HG03558 (cell line): Measurements from ENCODE around the gene ZNF81.
"Not testable (repeated sequence)": the region's sequence is repeated elsewhere in the genome, so short reads cannot be mapped to it uniquely, and the experiment has no call there.

Experiments
- ATAC-seq: cut with Tn5 transposase; IDR thresholded peaks from one replicate; pipeline ENCODE4 v1.9.1; 2021; ENCODE audit warnings: moderate number of reproducible peaks; ENCODE audit not compliant: unreplicated experiment; ENCODE audit errors: extremely low read depth

ZNF81 gene

GRCh38 chrX:47836164-47837072 is at the start of gene ZNF81:
Gene ZNF81, plus strand, starts transcription at chrX:47836902. Its CDS starts 9,366 bp downstream, at chrX:47846268.
- peak; percentile 76 for ATAC-seq

GRCh38 chrX:47796433-47796906 is 40.2 kb upstream of the ZNF81 start:
- ATAC-seq, result no peak

DNA sequence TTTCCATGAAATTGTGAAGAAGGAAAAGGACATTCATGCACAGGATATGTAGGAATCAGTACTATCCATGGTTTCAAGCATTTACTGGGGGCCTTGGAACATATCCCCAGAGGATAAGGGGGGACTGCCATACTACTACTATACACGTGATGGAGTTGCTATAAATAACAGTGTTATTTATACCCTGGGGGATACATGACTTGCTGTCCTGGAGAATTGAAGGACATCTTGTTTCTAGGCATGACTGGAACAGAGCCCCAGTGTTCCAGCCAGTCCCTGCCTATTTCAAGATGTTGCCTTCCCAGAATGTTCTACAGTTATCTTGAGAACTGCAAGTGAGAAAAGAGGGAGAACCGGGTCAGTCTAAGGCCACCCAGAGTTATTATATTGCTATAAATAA is 39.6 kb upstream of the ZNF81 start:
- ATAC-seq, result no peak

DNA sequence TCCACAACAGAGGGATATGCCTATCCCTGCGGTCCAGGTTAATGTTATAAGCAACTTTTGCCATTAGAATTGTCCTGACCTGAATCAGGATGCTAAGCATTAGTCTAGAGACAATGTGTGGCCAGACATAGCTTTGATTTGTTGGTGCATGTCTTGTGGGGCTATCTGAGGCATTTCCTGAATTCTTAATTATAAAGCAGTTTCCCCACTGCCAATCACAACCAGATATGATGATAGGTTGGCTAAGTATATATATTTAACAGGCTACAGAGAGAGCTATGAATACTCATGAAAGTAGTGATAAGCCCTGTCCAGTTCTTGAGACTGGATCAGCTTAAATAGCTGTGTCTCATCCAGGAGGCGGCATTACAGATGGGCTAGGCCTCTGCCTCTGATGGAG is 37.8 kb upstream of the ZNF81 start:
- no peak for ATAC-seq

DNA sequence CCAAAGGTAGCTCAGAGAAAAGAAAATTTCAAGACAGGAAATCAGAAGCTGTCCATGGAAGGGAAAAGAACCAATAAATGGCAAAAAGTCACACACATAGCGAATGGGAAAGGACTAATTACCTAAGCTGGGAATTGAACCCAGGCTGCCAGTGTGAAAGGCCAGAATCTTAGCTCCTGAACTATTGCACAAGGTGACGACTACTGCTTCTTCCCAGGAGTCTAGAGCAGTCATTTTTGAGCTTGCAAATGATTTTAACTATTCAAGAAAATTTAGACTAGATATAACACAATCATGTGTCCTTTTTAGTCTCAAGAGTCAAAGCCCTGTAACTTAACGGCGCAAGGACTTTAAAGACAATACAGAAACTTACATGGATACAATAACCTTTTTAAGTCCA is 34.1 kb upstream of the ZNF81 start:
- no peak for ATAC-seq

DNA sequence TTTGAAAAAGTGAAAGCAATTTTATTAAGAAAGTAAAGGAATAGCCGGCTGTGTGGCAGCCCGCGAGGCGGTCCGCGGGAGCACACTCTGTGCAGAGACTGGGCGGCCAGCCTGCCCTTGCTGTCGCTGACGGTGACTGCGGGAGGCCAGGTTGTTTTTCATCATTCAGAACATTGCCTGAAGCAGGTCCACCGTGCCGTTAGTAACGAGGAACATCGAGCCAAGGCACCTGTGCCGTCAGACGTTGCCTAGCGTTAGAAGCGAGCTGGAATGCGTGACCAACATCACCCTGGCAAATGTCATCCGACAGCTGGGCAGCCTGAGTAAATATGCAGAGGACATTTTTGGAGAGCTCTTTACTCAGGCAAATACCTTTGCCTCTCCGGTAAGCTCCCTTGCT is 33.6 kb upstream of the ZNF81 start:
- not testable (repeated sequence) for ATAC-seq

GRCh38 chrX:47804315-47804714 is 32.4 kb upstream of the ZNF81 start:
- ATAC-seq, result no peak

- not testable (repeated sequence) for ATAC-seq
Observed at GRCh38 chrX:47805844-47806243, 30.9 kb upstream of the ZNF81 start.

DNA sequence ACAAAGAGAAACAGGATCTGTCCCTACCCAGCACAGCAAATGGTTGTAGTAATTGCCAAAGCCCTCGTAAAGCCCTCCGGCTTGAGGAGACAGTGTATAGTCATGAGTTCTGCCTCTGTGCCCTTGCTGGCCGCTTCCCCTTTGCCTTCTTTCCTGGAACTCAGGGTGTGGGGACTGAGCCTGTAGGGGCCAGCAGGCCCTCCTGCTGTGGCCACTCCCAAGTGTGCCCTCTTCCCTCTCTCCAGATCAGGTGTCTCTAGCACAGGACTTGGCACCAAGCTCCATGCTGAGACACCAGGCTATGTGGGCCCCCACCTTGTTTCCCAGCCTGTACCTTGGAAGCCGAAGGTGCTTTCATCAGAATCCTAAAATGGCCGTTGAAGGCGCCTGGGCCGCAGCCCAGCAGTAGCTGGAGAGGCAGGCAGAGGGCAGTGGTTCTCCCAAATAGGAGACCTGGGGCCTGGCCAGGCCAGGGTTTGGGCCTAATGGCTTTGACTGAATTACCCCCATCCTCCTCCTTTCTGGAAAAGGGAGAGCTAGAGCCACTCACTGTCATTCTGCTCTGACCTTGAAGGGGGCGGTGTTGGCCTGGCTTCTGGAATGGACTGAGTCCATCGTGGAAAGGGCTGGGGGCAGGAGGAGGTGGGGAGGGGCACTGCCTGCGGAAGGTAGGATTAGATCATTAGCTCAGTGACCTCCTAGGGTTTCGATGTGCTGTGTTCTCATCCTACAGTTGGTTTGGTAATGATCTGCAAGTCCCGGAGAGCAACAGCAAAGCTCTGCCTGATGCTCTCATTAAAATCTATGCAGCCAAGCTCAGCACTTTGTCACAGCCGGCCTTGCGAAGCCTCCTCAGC is 30.1 kb upstream of the ZNF81 start:
- ATAC-seq, result not testable (repeated sequence)

- not testable (repeated sequence) for ATAC-seq
Observed at GRCh38 chrX:47807272-47807538, 29.5 kb upstream of the ZNF81 start.

GRCh38 chrX:47807548-47807947 is 29.2 kb upstream of the ZNF81 start:
- no peak for ATAC-seq

- no peak for ATAC-seq
Observed at GRCh38 chrX:47808904-47809788, 27.6 kb upstream of the ZNF81 start.

GRCh38 chrX:47814851-47815250 is 21.9 kb upstream of the ZNF81 start:
- no peak for ATAC-seq

DNA sequence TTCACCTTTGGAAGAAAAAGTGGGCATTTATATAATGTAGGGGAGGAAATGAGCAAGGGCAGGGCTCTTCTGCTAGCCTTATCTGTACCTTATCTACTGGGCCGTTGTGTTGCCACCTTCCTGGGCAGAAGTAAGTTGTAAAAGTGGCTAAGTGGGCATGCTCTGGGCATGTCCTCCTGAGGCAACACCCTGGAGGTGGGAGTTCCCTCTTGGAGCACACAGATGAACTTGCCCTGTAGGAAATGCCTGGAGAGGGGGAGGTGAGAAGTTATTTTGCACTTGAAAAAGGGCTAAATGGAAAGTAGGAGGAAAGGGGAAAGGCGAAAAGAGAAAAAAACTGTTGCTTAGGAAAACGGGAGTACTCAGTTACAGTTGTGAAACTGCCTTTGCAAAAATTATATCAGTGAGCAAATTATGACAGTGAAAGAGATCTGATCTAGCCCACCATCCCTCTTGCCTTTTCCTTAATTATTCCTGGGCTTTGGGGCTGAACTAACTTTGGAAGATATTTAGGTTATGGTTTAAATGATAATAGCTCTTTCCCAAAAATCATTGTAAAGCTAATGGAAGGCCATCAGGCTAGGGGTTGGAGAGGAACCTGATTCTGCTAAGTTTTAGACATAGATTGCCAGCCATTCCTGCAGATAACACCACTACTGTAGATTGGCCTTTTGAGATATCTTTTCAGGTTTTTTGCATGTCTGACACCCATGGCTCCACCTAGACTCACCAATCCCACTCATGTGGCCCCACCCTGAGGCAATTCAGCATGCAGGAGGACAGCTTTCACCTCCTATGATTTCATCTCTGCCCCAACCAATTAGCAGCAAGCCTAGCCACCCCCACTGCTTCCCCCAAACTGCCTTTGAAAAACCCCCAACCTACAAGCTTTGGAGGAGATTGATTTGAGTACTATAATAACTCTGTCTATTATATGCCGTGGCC is 20.5 kb upstream of the ZNF81 start:
- ATAC-seq, result no peak

- ATAC-seq, result no peak
Observed at GRCh38 chrX:47817421-47817820, 19.3 kb upstream of the ZNF81 start.

DNA sequence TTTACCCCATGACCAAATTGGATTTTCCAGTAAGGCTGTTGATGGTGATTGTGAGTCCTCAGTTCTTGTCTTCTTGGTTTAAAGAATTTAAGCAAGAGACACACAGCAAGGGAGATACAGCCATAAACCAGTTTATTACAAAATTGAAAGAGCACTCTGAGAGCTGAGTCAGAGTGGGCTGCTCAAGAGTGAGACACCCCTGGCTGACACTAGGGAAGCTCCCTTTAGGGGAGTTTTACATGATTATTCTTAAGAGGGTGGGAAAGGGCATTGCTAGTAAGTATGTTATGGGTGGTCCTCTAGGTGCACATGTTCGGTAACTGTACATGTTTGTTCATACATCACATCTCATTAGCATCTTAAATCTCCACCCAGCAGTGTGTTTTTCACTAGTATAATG is 18.8 kb upstream of the ZNF81 start:
- no peak for ATAC-seq

DNA sequence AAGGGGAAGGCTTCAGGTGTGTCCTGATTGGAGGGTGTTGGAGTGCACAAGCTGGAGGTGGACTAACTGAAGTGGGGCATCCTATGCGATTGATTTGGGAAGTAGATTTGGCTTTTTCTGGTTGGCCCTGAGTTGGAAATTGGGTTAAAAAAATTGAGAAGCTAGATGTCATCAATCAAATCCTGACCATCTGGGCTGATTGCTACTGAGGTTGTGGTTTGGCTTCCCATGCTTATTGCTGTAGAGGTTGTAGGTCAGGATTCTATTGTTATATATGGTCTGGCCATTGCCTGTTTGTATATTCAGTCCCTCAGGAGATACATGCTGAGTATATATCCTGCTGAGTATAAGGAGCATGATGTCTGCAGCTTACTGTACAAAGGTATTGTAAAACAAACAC is 7.7 kb upstream of the ZNF81 start:
- no peak for ATAC-seq

GRCh38 chrX:47831788-47832187 is 4.9 kb upstream of the ZNF81 start:
- ATAC-seq, result no peak

GRCh38 chrX:47838361-47838760 is 1.7 kb downstream of the ZNF81 start:
- no peak for ATAC-seq
